PFSK-1 (cell line): ENCODE data around the gene CIITA. TPM values are rescaled to one million over a fixed set of nuclear protein-coding genes. Genes with fewer than 3 reads are reported as not detected.

Experiments used
- FOXP2 ChIP-seq: optimal IDR thresholded peaks from 2 replicates; pipeline ENCODE3; 2011; ENCODE audit warnings: borderline replicate concordance, control low read depth, inconsistent platforms; ENCODE audit not compliant: insufficient read depth; ENCODE audit errors: extremely low read length, extremely low read depth
- POLR2AphosphoS5 ChIP-seq: IDR thresholded peaks from 2 replicates; pipeline ENCODE4 v1.6.1; 2012; ENCODE audit warnings: low read depth, mild to moderate bottlenecking, control low read depth, low read length, moderate library complexity
- REST ChIP-seq, 2 experiments: IDR thresholded peaks; 2 replicates each; pipeline versions ENCODE4 v1.6.1 to v1.8.0; 2011 to 2012; ENCODE audit warnings: low read depth in 2 of 2, low read length in 2 of 2, control low read depth in 1 of 2, inconsistent platforms in 1 of 2, mild to moderate bottlenecking in 1 of 2, moderate library complexity in 1 of 2; ENCODE audit not compliant: insufficient read depth in 1 of 2
- SIN3A ChIP-seq: IDR thresholded peaks from 2 replicates; pipeline ENCODE4 v1.6.1; 2012; ENCODE audit warnings: mild to moderate bottlenecking, low read length, moderate library complexity, borderline replicate concordance; ENCODE audit not compliant: insufficient read depth
- TAF1 ChIP-seq: IDR thresholded peaks from 2 replicates; pipeline ENCODE4 v1.6.1; 2012; ENCODE audit warnings: low read length, control low read depth, borderline replicate concordance; ENCODE audit not compliant: insufficient read depth
- polyA plus RNA-seq: library from polyadenylated mRNA; unstranded; fragments of >200 nt; gene quantifications from one replicate; pipeline ENCODE4 v1.2.1, GENCODE V29; 2012; ENCODE audit warnings: low read depth, missing spikeins; ENCODE audit not compliant: insufficient read length

Gene CIITA
- polyA plus RNA-seq = 0.51 TPM

GRCh38 chr16:10876799-10877341 is at the start of gene CIITA:
CIITA (plus strand) TSS chr16:10877202; CDS start chr16:10877331, 129 bp downstream.
- no peak for TF ChIP-seq SIN3A
- TF ChIP-seq FOXP2 = no peak
- TF ChIP-seq REST (IDR thresholded peaks at IDR 0.05; ENCODE audit: insufficient read depth in 1 of 2, low read depth in 2 of 2, low read length in 2 of 2) = no peak
- TF ChIP-seq POLR2AphosphoS5 = no peak
- TF ChIP-seq TAF1 = no peak

GRCh38 chr16:10827691-10828341 is 49.2 kb upstream of the CIITA start:
- TF ChIP-seq POLR2AphosphoS5 (no peak), FOXP2 (no peak), REST (IDR thresholded peaks at IDR 0.05; ENCODE audit: insufficient read depth in 1 of 2, low read depth in 2 of 2, low read length in 2 of 2) (no peak), TAF1 (no peak), SIN3A (no peak)

- TF ChIP-seq FOXP2 = no peak
- TF ChIP-seq SIN3A = no peak
- TF ChIP-seq POLR2AphosphoS5 = no peak
- TF ChIP-seq REST (IDR thresholded peaks at IDR 0.05; ENCODE audit: insufficient read depth in 1 of 2, low read depth in 2 of 2, low read length in 2 of 2) = no peak
- no peak for TF ChIP-seq TAF1
Observed at GRCh38 chr16:10828851-10829366, 48.1 kb upstream of the CIITA start.

- TF ChIP-seq FOXP2 = no peak
- no peak for TF ChIP-seq POLR2AphosphoS5
- TF ChIP-seq TAF1 = no peak
- TF ChIP-seq SIN3A = no peak
- TF ChIP-seq REST (IDR thresholded peaks at IDR 0.05; ENCODE audit: insufficient read depth in 1 of 2, low read depth in 2 of 2, low read length in 2 of 2) = no peak
Observed at GRCh38 chr16:10831894-10832886, 44.8 kb upstream of the CIITA start.
